ENCODE measurements around the gene WDR33. TPM values are rescaled to one million over a fixed set of nuclear protein-coding genes. Genes with fewer than 3 reads are reported as not detected.
A peak's percentile ranks its signal among the peaks of the same experiment; 100 is the strongest.
"Not testable (repeated sequence)": the region's sequence is repeated elsewhere in the genome, so short reads cannot be mapped to it uniquely, and the experiment has no call there.

Gene WDR33
- total RNA-seq, 8 experiments from 2014 or later: 32.8 to 80.9 (median 49.2) TPM

DNA sequence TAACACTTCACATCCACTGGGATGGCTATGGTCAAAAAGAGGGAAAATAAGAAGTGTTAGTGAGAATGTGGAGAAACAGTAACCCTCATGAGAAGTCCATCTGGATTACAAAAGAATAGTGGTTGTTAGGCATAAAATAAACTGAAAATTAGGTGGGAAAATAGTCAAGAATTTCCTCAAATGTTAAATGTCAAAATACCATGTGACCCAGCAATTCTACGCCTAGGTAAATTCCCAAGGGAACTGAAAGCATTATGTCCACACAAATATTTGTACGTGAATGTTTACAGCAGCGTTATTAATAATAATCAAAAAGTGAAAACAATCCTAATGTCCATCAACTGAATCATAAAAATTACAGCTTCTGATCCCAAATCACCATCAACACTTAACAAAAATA lies 11.0 kb downstream of the WDR33 start:
- Histone ChIP-seq H3K27ac (no peak overlapping the region), H3K4me1 (replicated peaks in 1 of 2) (no peaks in the 10 kb centered on the region), H3K4me3 (no peak overlapping the region)
- ATAC-seq (replicated peaks in 6 of 8): no peak
- 78 to 100% (median 96%) methylated on average over 2 to 3 of the region's 3 CpGs; no CpG with 5 or more reads in 1 of the 10 experiments for WGBS, 10 experiments
- in situ Hi-C loops (cut with MboI; ENCODE audit: low pct_unique_long_range_greater_than_20kb in 2 of 9, low sequenced_read_pairs in 9 of 9, unreplicated experiment in 9 of 9): no loop called here

DNA sequence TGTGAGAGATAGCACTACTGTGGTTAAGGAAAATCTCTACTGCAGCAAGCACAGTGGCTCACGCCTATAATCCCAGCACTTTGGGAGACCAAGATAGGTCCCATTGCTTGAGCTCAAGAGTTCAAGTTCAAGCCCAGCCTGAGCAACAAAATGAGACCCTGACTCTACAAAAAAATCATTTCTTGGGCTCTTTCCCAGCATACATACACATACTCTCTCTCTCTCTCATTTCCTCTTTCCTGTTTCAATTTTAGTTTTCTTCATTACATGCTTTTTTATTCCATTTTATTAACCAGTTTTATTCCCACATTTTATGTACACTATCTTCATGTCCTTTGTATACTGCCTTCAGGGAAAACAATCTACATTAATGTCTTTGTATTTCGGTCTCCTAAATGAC lies 14.6 kb downstream of the WDR33 start:
- Histone ChIP-seq H3K27ac (no peak overlapping the region), H3K4me1 (replicated peaks in 1 of 2) (no peaks in the 10 kb centered on the region), H3K4me3 (no peak overlapping the region)
- no peak for ATAC-seq (replicated peaks in 6 of 8)
- 60 to 100% (median 95%) methylated on average over 1 to 2 of the region's 2 CpGs; no CpG with 5 or more reads in 1 of the 10 experiments for WGBS, 10 experiments
- in situ Hi-C loops (cut with MboI; ENCODE audit: low pct_unique_long_range_greater_than_20kb in 2 of 9, low sequenced_read_pairs in 9 of 9, unreplicated experiment in 9 of 9): no loop called here

DNA sequence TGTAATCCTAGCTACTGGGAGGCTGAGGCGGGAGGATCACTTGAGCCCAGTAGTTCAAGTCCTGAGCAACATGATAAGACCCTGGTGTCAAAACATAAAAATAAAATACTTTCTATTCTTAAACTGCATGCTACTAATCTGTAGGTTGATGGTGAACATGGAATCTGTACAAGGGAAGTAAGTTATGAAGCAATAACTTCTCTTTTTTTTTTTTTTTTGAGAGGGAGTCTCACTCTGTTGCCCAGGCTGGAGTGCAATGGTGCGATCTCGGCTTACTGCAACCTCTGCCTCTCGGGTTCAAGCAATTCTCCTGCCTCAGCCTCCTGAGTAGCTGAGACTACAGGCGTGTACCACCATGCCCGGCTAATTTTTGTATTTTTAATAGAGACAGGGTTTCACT lies 16.1 kb downstream of the WDR33 start:
- H3K4me1 ChIP-seq (replicated peaks in 1 of 2); H3K27ac ChIP-seq; H3K4me3 ChIP-seq; ATAC-seq (replicated peaks in 6 of 8); in situ Hi-C loops (cut with MboI; ENCODE audit: low pct_unique_long_range_greater_than_20kb in 2 of 9, low sequenced_read_pairs in 9 of 9, unreplicated experiment in 9 of 9): not testable (repeated sequence)
- WGBS, 10 experiments: 43 to 100% (median 100%) methylated on average over 1 to 4 of the region's 6 CpGs; no CpG with 5 or more reads in 2 of the 10 experiments

DNA sequence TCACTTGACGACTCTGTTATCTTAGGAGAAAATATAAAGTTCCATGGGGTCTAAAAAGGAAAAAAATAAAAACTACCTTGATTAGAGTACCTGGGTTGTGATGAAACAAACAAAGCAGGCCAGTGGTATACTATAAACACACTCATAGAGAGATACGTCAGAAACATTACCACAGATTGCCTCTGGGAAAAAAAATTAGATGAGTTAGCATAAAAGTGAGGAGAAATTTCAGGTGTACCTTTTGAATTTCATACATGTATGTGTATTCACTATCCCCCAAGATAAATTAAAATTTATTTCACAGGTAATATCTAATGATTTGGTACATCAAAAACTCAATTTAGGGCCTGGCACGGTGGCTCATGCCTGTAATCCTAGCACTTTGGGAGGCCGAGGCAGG lies 18.2 kb downstream of the WDR33 start:
- Histone ChIP-seq H3K27ac (no peak overlapping the region), H3K4me3 (no peak overlapping the region), H3K4me1 (replicated peaks in 1 of 2) (no peaks in the 10 kb centered on the region)
- in situ Hi-C loops (cut with MboI; ENCODE audit: low pct_unique_long_range_greater_than_20kb in 2 of 9, low sequenced_read_pairs in 9 of 9, unreplicated experiment in 9 of 9): no loop called here
- 93 to 100% (median 100%) methylated on average over 2 to 4 of the region's 4 CpGs for WGBS, 10 experiments
- no peak for ATAC-seq (replicated peaks in 6 of 8)

DNA sequence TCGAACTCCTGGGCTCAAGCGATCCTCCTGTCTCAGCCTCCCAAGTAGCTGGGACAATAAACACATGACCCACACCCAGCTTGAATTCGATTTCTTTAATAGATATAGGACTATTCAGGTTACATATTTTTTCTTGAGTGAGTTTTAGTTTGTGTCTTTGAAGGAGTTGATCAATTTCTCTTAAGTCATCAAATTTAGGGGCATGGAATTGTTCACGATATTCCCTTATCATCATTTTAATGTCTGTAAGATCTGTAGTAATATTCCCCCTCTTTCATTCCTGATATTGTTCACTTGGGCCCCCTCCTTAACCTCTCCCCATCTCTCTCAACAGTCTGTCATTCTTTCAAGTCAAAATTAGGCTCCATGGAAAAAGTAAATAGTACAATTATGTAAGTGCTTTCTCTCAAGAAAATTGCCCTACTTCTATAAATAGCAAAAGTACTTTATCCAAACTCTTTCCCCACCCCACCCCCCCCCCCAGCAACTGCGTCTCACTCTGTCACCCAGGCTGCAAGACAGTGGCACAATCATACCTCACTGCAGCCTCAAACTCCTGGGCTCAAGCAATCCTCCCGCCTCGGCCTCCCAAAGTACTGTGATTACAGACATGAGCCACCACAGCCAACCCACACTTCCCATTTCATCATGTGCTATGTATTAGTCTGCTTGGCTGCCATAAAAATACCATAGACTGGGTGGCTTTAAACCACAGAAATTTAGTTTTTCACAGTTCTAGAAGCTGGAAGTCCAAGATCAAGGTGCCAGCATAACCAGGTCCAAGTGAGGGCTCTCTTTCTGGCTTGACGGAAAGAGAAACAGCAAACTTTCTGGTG lies 20.1 kb downstream of the WDR33 start:
- in situ Hi-C loops (cut with MboI; ENCODE audit: low pct_unique_long_range_greater_than_20kb in 2 of 9, low sequenced_read_pairs in 9 of 9, unreplicated experiment in 9 of 9): no loop called here
- H3K4me3 ChIP-seq: no peak overlapping the region
- H3K4me1 ChIP-seq (replicated peaks in 1 of 2): no peaks in the 10 kb centered on the region
- ATAC-seq (replicated peaks in 6 of 8): no peak
- no peak overlapping the region for H3K27ac ChIP-seq
- WGBS, 10 experiments: 96 to 100% (median 100%) methylated on average over 1 to 6 of the region's 8 CpGs; no CpG with 5 or more reads in 1 of the 10 experiments

DNA sequence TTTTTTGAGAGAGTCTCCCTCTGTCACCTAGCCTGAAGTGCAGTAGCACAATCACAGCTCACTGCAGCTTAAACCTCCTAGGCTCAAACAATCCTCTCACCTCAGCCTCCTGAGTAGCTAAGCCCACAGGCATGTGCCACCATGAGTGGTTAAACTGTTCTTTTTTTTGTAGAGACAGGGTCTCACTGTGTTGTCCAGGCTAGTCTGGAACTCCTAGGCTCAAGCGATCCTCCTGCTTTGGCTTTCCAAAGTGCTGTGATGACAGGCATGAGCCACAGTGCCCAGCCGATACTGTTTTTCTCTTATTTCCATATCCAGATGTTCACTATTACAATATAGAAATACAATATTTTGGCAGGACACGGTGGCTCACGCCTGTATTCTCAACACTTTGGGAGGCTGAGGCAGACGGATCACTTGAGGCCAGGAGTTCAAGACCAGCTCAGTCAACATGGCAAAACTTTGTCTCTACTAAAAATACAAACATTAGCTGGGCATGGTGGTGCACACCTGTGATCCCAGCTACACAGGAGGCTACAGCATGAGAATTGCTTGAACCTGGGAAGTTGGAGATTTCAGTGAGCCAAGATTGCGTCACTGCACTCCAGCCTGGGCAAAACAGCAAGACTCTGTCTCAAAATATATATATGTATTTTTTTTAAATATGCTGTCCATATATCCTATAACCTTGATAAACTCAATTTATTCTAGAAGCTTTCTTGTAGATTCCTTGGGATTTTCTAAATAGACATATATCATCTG lies 24.7 kb downstream of the WDR33 start:
- Histone ChIP-seq H3K4me3 (no peak overlapping the region), H3K4me1 (replicated peaks in 1 of 2) (no peaks in the 10 kb centered on the region), H3K27ac (no peak overlapping the region)
- no peak for ATAC-seq (replicated peaks in 6 of 8)
- WGBS, 10 experiments: 80 to 100% (median 94%) methylated on average over 1 to 6 of the region's 6 CpGs; no CpG with 5 or more reads in 1 of the 10 experiments
- in situ Hi-C loops (cut with MboI; ENCODE audit: low pct_unique_long_range_greater_than_20kb in 2 of 9, low sequenced_read_pairs in 9 of 9, unreplicated experiment in 9 of 9): no loop called here

DNA sequence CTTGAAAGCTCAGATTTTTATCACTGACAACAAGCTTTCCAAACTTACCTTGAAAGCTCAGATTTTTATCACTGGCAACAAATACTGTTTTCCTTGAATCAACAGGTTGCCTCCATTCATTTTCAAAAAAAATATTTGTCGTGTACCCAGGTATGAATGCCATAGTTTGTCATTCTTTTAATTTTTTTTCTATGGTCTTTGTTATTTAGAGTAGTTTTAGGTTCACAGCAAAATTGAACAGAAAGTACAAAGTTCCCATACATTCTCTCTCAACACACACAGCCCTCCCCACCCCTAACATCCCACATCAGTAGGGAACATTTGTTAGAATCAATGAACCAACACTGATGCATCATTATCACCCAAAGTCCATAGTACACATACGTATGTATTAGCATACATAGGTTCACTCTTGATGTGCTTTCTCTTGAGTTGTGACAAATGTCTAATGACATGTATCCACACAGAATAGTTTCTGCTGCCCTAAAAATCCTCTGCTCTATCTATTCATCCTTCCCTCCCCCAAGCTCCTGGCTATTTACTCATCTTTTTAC lies 25.9 kb downstream of the WDR33 start:
- in situ Hi-C loops (cut with MboI; ENCODE audit: low pct_unique_long_range_greater_than_20kb in 2 of 9, low sequenced_read_pairs in 9 of 9, unreplicated experiment in 9 of 9): no loop called here
- Histone ChIP-seq H3K27ac (no peak overlapping the region), H3K4me3 (no peak overlapping the region), H3K4me1 (replicated peaks in 1 of 2) (no peaks in the 10 kb centered on the region)
- 71 to 100% (median 94%) methylated on average over 1 to 2 of the region's 2 CpGs for WGBS, 10 experiments
- no peak for ATAC-seq (replicated peaks in 6 of 8)

DNA sequence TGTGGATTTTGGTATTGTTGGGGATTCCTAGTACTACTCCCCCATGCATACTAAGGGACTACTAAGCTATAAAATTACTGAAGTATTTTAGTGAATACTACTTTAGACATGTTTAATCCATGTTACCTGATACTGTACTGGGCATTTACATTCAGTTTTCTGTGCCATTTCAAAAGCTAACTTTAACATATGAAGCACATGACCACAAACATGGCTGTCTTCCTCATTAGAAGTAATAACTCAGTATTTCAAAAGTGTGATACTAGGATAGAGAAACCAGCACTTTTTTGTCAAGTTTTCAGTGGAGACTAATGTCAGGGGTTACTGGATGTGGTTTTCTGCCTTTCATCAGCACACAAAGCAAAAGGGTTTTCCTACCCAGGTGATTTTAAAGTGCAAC lies 27.9 kb downstream of the WDR33 start:
- H3K4me3 ChIP-seq: no peak overlapping the region
- ATAC-seq (replicated peaks in 6 of 8): no peak
- H3K4me1 ChIP-seq (replicated peaks in 1 of 2): no peaks in the 10 kb centered on the region
- in situ Hi-C loops (cut with MboI; ENCODE audit: low pct_unique_long_range_greater_than_20kb in 2 of 9, low sequenced_read_pairs in 9 of 9, unreplicated experiment in 9 of 9): no loop called here
- H3K27ac ChIP-seq: no peak overlapping the region

DNA sequence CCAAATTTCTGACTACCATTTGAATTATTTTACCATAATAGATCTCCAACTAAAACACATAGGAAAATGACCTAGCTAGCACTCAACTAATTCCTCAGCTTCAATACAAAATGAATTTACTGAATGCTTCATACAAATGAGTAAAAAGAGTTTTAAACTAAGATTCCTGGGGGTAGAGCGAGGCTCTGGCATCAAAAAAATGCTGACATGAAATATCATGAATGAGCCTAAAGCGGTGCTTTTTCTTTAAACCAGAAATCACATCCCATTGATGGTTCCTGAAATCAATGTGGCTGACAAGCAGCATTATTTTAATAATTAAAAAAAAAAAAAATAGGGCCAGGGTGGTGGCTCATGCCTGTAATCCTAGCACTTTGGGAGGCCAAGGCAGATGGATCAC lies 32.1 kb downstream of the WDR33 start:
- no peaks in the 10 kb centered on the region for H3K4me1 ChIP-seq (replicated peaks in 1 of 2)
- H3K27ac ChIP-seq: no peak overlapping the region
- H3K4me3 ChIP-seq: no peak overlapping the region
- WGBS, 10 experiments: 61 to 100% (median 87%) methylated on average over 1 to 2 of the region's 2 CpGs; no CpG with 5 or more reads in 2 of the 10 experiments
- ATAC-seq (replicated peaks in 6 of 8): no peak
- in situ Hi-C loops (cut with MboI; ENCODE audit: low pct_unique_long_range_greater_than_20kb in 2 of 9, low sequenced_read_pairs in 9 of 9, unreplicated experiment in 9 of 9): no loop called here

DNA sequence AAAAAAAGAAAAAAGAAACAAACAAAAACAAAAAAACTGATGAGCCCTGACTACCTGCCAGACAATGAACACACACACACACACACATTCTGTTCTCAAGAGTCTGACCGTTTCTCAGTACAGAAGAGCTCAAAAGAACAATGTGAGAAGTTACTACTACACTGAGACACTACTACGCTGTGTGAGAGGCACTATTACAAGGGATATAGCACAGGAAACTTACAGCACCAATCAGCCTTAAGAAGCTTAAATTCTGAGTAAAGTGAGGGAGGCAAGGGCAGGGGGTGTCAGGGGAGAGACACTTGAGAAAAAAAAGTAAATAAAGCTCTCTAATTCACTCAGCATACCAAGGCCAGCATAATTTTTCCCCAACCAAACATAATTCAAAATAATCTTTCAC lies 32.5 kb downstream of the WDR33 start:
- no peak for ATAC-seq (replicated peaks in 6 of 8)
- H3K4me3 ChIP-seq: no peak overlapping the region
- in situ Hi-C loops (cut with MboI; ENCODE audit: low pct_unique_long_range_greater_than_20kb in 2 of 9, low sequenced_read_pairs in 9 of 9, unreplicated experiment in 9 of 9): no loop called here
- H3K4me1 ChIP-seq (replicated peaks in 1 of 2): no peaks in the 10 kb centered on the region
- WGBS, 10 experiments: 79 to 100% (median 96%) methylated on average over 1 to 2 of the region's 2 CpGs; no CpG with 5 or more reads in 2 of the 10 experiments
- H3K27ac ChIP-seq: no peak overlapping the region

DNA sequence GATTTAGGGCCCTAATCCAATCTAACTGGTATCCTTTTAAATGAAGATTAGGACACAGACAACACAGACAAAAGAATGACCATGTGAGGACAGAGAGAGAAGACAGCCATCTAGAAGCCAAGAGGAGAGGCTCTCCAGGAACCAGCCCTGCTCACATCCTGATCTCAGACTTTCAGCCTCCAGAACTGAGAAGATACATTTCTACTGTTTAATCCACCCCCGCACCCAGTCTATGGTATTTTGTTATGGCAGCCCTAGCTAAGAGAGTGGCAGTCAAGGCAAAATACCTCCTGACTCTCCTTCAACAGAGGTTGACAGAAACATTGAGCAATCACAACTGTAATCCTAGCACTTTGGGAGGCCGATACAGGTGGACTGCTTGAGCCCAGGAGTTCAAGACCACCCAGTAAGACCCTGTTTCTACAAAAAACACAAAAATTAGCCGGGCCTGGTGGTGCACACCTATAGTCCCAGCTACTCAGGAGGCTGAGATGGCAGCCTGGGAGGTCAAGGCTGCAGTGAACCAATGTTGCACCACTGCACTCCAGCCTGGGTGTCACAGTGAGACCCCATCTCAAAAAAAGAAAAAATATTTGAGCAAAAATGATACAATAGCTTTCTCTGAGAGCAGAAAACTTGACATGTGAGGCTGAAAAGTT lies 34.7 kb downstream of the WDR33 start:
- ATAC-seq (replicated peaks in 6 of 8): no peak
- WGBS, 10 experiments: 83 to 100% (median 100%) methylated on average over 1 to 2 of the region's 3 CpGs; no CpG with 5 or more reads in 4 of the 10 experiments
- H3K4me3 ChIP-seq: no peak overlapping the region
- in situ Hi-C loops (cut with MboI; ENCODE audit: low pct_unique_long_range_greater_than_20kb in 2 of 9, low sequenced_read_pairs in 9 of 9, unreplicated experiment in 9 of 9): no loop called here
- H3K27ac ChIP-seq: no peak overlapping the region
- H3K4me1 ChIP-seq (replicated peaks in 1 of 2): no peaks in the 10 kb centered on the region

DNA sequence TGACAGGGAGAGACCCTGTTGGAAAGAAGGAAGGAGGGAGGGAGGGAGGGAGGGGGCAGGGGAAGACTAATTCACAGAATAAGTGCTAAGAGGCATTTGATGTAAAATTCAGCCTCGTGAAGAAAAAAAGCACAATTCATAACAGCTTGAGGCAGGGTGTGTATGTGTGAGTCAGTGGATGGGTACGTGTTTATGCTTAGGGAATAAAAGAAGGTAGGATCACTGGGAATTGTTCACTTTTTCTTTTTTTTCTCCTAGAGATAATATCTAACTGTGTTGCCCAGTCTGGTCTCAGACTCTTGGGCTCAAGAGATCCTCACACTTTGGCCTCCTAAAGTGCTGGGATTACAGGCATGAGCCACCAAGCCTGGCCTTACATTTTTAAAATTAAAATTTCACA lies 39.2 kb downstream of the WDR33 start:
- no peak overlapping the region for H3K27ac ChIP-seq
- in situ Hi-C loops (cut with MboI; ENCODE audit: low pct_unique_long_range_greater_than_20kb in 2 of 9, low sequenced_read_pairs in 9 of 9, unreplicated experiment in 9 of 9): no loop called here

More for the DNA sequence above, 39.2 kb downstream of the WDR33 start:
- 0 to 88% (median 0%) methylated on average over 1 to 2 of the region's 2 CpGs; no CpG with 5 or more reads in 5 of the 10 experiments for WGBS, 10 experiments
- peak in 3 of 8 experiments; percentile 85 to 90 (median 88) for ATAC-seq (replicated peaks in 6 of 8)
- no peaks in the 10 kb centered on the region for H3K4me1 ChIP-seq (replicated peaks in 1 of 2)
- no peak overlapping the region for H3K4me3 ChIP-seq
